ENCODE data around the gene SYTL2.

DNA sequence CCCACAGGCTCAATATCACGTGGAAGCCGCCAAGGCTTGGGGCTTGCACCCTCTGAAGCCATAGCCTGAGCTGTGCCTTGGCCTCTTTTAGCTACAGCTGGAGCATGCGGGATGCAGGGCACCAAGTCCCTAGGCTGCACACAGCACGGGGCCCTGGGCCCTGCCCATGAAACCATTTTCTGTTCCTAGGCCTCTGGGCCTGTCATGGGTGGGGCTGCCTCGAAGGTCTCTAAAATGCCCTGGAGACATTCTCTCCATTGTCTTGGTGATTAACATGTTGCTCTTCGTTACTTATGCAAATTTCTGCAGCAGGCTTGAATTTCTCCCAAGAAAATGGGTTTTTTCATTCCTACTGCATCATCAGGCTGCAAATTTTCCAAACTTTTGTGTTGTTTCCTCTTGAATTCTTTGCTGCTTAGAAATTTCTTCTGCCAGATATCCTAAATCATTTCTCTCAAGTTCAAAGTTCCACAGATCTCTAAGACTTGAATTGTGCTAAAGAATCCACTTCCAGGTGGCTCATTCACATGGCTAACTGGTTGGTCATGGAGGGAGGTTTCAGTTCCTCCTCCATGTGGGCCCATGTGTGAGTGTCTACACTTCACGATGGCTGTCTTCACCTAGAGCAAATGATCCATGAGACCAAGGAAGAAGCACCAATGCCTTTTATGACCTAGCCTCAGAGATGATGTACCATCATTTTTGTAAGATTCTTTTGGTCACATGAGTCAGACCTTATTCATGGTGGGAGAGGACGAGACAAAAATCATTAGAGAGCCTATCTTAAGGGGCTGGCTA, 138.6 kb downstream of the SYTL2 start:
- TF ChIP-seq, protein P1, sequence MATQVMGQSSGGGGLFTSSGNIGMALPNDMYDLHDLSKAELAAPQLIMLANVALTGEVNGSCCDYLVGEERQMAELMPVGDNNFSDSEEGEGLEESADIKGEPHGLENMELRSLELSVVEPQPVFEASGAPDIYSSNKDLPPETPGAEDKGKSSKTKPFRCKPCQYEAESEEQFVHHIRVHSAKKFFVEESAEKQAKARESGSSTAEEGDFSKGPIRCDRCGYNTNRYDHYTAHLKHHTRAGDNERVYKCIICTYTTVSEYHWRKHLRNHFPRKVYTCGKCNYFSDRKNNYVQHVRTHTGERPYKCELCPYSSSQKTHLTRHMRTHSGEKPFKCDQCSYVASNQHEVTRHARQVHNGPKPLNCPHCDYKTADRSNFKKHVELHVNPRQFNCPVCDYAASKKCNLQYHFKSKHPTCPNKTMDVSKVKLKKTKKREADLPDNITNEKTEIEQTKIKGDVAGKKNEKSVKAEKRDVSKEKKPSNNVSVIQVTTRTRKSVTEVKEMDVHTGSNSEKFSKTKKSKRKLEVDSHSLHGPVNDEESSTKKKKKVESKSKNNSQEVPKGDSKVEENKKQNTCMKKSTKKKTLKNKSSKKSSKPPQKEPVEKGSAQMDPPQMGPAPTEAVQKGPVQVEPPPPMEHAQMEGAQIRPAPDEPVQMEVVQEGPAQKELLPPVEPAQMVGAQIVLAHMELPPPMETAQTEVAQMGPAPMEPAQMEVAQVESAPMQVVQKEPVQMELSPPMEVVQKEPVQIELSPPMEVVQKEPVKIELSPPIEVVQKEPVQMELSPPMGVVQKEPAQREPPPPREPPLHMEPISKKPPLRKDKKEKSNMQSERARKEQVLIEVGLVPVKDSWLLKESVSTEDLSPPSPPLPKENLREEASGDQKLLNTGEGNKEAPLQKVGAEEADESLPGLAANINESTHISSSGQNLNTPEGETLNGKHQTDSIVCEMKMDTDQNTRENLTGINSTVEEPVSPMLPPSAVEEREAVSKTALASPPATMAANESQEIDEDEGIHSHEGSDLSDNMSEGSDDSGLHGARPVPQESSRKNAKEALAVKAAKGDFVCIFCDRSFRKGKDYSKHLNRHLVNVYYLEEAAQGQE (IDR thresholded peaks at IDR 0.05; ENCODE audit: insufficient read depth in 1 of 2, low read depth in 2 of 2, low read length in 1 of 2), result no peak
- TF ChIP-seq, protein P2, sequence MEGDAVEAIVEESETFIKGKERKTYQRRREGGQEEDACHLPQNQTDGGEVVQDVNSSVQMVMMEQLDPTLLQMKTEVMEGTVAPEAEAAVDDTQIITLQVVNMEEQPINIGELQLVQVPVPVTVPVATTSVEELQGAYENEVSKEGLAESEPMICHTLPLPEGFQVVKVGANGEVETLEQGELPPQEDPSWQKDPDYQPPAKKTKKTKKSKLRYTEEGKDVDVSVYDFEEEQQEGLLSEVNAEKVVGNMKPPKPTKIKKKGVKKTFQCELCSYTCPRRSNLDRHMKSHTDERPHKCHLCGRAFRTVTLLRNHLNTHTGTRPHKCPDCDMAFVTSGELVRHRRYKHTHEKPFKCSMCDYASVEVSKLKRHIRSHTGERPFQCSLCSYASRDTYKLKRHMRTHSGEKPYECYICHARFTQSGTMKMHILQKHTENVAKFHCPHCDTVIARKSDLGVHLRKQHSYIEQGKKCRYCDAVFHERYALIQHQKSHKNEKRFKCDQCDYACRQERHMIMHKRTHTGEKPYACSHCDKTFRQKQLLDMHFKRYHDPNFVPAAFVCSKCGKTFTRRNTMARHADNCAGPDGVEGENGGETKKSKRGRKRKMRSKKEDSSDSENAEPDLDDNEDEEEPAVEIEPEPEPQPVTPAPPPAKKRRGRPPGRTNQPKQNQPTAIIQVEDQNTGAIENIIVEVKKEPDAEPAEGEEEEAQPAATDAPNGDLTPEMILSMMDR (IDR thresholded peaks at IDR 0.05), result no peak
- TF ChIP-seq POLR2AphosphoS5 (IDR thresholded peaks at IDR 0.05; ENCODE audit: low read depth, low read length), result no peak
- TF ChIP-seq SIN3A (IDR thresholded peaks at IDR 0.05; ENCODE audit: borderline replicate concordance, insufficient read depth, low read depth, low read length), result no peak

Data from Panc1 (cell line).